K562 (cell line): Measurements from ENCODE around the gene OPCML. TPM values are rescaled to one million over a fixed set of nuclear protein-coding genes. Genes with fewer than 3 reads are reported as not detected.

ENCODE experiments used
- ATAC-seq: fragments of 200-7000 bp; cut with Tn5 transposase; 3 replicates; pipeline ENCODE4 v1.9.1; 2020; ENCODE audit warnings: moderate library complexity
- BruUV-seq: library from RNA; stranded (reverse); fragments of 400-500 nt; replicated peaks from 2 replicates; lab custom pipeline; 2021; lab: Mats Ljungman, UMichigan
- CTCF ChIA-PET: fragments of 300-600 bp; formaldehyde crosslinking; extraction: SDS; loops from one replicate; lab custom pipeline; 2021; ENCODE audit warnings: low intra/inter-chr PET ratio; lab: Yijun Ruan, JAX
- POLR2A ChIA-PET: fragments of 300-600, 350-650 bp; sonication (Branson Sonifier 250); formaldehyde crosslinking; extraction: SDS; loops from one replicate; lab custom pipeline; 2021; ENCODE audit warnings: antibody characterized with exemption, inconsistent platforms; lab: Yijun Ruan, JAX
- DNase-seq, 4 experiments: peaks; one replicate each; pipeline versions ENCODE4 v3.0.0 to v3.0.0-alpha.2; 2011 to 2018; ENCODE audit warnings: low spot score in 3 of 4, mixed read lengths in 3 of 4; ENCODE audit errors: extremely low read depth in 1 of 4
- FAIRE-seq: peaks from 2 replicates; lab custom pipeline; 2011; peaks lifted over from hg19 to GRCh38; lab: Jason Lieb, UNC
- H2AFZ ChIP-seq: 2 replicates; pipeline ENCODE4 v1.6.0; 2011; ENCODE audit warnings: low read depth, low read length, control low read depth, inconsistent platforms
- H3K27ac ChIP-seq: fragments of 200-600 bp; 3 replicates; pipeline ENCODE4 v1.8.0; 2011; ENCODE audit warnings: low read depth, mild to moderate bottlenecking, control low read depth, inconsistent platforms, low read length, moderate library complexity, mixed read lengths; ENCODE audit errors: extremely low read depth
- H3K27me3 ChIP-seq, 2 experiments: fragments of 300-600 bp in 1 of 2; 2 replicates in 1 of 2; 3 replicates in 1 of 2; pipeline versions ENCODE4 v1.6.0 to v1.8.0; 2011; ENCODE audit warnings: inconsistent platforms in 2 of 2, low read length in 2 of 2, mild to moderate bottlenecking in 1 of 2, mixed read lengths in 1 of 2, moderate library complexity in 1 of 2; ENCODE audit not compliant: control insufficient read depth in 2 of 2, insufficient read depth in 2 of 2
- H3K36me3 ChIP-seq: fragments of 300-600 bp; 3 replicates; pipeline ENCODE4 v1.8.0; 2011; ENCODE audit warnings: mild to moderate bottlenecking, low read length, inconsistent platforms; ENCODE audit not compliant: control insufficient read depth, insufficient read depth
- H3K4me1 ChIP-seq, 2 experiments: fragments of 200-600 bp in 1 of 2; replicated peaks in 1 of 2; 2 replicates in 1 of 2; 3 replicates in 1 of 2; pipeline versions ENCODE4 v1.5.1 to v1.8.0; 2011; ENCODE audit warnings: inconsistent platforms in 2 of 2, low read length in 2 of 2, mild to moderate bottlenecking in 1 of 2, mixed read lengths in 1 of 2, moderate library complexity in 1 of 2; ENCODE audit not compliant: control insufficient read depth in 2 of 2, insufficient read depth in 2 of 2
- H3K4me2 ChIP-seq: 2 replicates; pipeline ENCODE4 v1.6.1; 2011; ENCODE audit warnings: low read length, control low read depth, inconsistent platforms, mixed read lengths; ENCODE audit not compliant: insufficient read depth
- H3K4me3 ChIP-seq: fragments of 200-600 bp; sonication (generic), shearing (Covaris generic); 2 replicates; pipeline ENCODE4 v1.5.1; 2016; ENCODE audit warnings: control low read depth, inconsistent platforms
- H3K79me2 ChIP-seq: fragments of 200-600 bp; 3 replicates; pipeline ENCODE4 v1.8.0; 2011; ENCODE audit warnings: low read length, inconsistent platforms; ENCODE audit not compliant: control insufficient read depth, insufficient read depth
- H3K9ac ChIP-seq, 2 experiments: 2 replicates each; pipeline versions ENCODE4 v1.6.0 to v1.6.1; 2011; ENCODE audit warnings: low read depth in 2 of 2, low read length in 2 of 2, control low read depth in 1 of 2, inconsistent platforms in 1 of 2, mild to moderate bottlenecking in 1 of 2, mixed read lengths in 1 of 2; ENCODE audit not compliant: insufficient read depth in 1 of 2
- H3K9me1 ChIP-seq: one replicate; pipeline ENCODE4 v1.6.0; 2011; ENCODE audit warnings: inconsistent platforms, mild to moderate bottlenecking, low read length, moderate library complexity; ENCODE audit not compliant: control insufficient read depth, insufficient read depth
- H3K9me3 ChIP-seq: replicated peaks from 2 replicates; pipeline ENCODE4 v1.5.1; 2011; ENCODE audit warnings: low read depth, low read length, inconsistent platforms; ENCODE audit not compliant: control insufficient read depth, insufficient read depth
- H4K20me1 ChIP-seq: replicated peaks from 2 replicates; pipeline ENCODE4 v1.6.1; 2011; ENCODE audit warnings: low read length, inconsistent platforms, mixed read lengths; ENCODE audit not compliant: control insufficient read depth, insufficient read depth
- BRD4 ChIP-seq: fragments of 200-600 bp; sonication (generic); IDR thresholded peaks from 2 replicates; pipeline ENCODE4 v1.6.1; 2017; ENCODE audit warnings: inconsistent platforms
- CBX1 ChIP-seq: sonication (generic); IDR thresholded peaks from 2 replicates; pipeline ENCODE4 v1.6.1; 2016; ENCODE audit warnings: antibody characterized with exemption, low read depth, mild to moderate bottlenecking
- DACH1 ChIP-seq: fragments of 450-650 bp; IDR thresholded peaks from 2 replicates; pipeline ENCODE4 v1.6.1; 2018; ENCODE audit not compliant: partially characterized antibody
- HDAC6 ChIP-seq: IDR thresholded peaks from 2 replicates; pipeline ENCODE4 v1.6.1; 2012; ENCODE audit warnings: low read depth, mild to moderate bottlenecking, control low read depth, inconsistent platforms, low read length, moderate library complexity
- HLTF ChIP-seq: fragments of 450-650 bp; IDR thresholded peaks from 2 replicates; pipeline ENCODE4 v1.6.1; 2016
- MAFG ChIP-seq: fragments of 450-650 bp; conservative IDR thresholded peaks from 2 replicates; pipeline ENCODE4 v1.6.1; 2016; ENCODE audit warnings: missing genetic modification characterization, missing compliant biosample characterization
- POLR3A ChIP-seq: IDR thresholded peaks from 2 replicates; pipeline ENCODE4 v1.6.1; 2011; ENCODE audit warnings: borderline replicate concordance, mild to moderate bottlenecking, moderate library complexity; ENCODE audit not compliant: insufficient read length, insufficient read depth; ENCODE audit errors: extremely low read depth
- SMAD1 ChIP-seq: fragments of 150-350 bp; IDR thresholded peaks from 2 replicates; pipeline ENCODE4 v1.6.1; 2014; ENCODE audit warnings: low read length, low read depth; ENCODE audit not compliant: partially characterized antibody
- SMAD3 ChIP-seq: fragments of 450-650 bp; formaldehyde crosslinking; conservative IDR thresholded peaks from 2 replicates; pipeline ENCODE4 v1.4.0; 2020; ENCODE audit warnings: mild to moderate bottlenecking
- ZKSCAN1 ChIP-seq: fragments of 150-350 bp; IDR thresholded peaks from 2 replicates; pipeline ENCODE4 v1.6.1; 2016; ENCODE audit warnings: low read depth, low read length
- ZNF668 ChIP-seq: fragments of 250-450 bp; sonication (Bioruptor Pico); IDR thresholded peaks from 2 replicates; pipeline ENCODE4 v1.8.0; 2022; ENCODE audit warnings: mild to moderate bottlenecking, inconsistent platforms
- WGBS: fragments of 100-300 bp; shearing (Covaris generic); methylation state at CpG from one replicate; pipeline ENCODE4 v1.1.6; 2016; ENCODE audit warnings: low coverage, mixed read lengths; ENCODE audit not compliant: insufficient coverage; ENCODE audit errors: missing lambda C conversion rate; 5-methylcytosine and 5-hydroxymethylcytosine counted together
- in situ Hi-C: fragments of 300-500 bp; cut with MboI; formaldehyde crosslinking; loops from 4 replicates; pipeline ENCODE4 v1.15.0; 2018; ENCODE audit warnings: inconsistent platforms, mixed read lengths
- intact Hi-C: fragments of 100-400 bp; cut with micrococcal nuclease; formaldehyde crosslinking; loops from 2 replicates; pipeline ENCODE4 v1.14.2; 2022
- polyA plus RNA-seq, 8 experiments: library from polyadenylated mRNA; depleted of rRNA in 4 of 8; stranded (reverse) in 5 of 8; unstranded in 3 of 8; fragments of >200 nt; fragmentation: Nextera tagmentation in 2 of 8; fragmentation: Illumina TruSeq in 1 of 8; extraction: Ambion mirVana in 2 of 8; extraction: Trizol in 1 of 8; gene quantifications; 2 replicates each; pipeline versions ENCODE4 v1.2.1 to v1.2.3, GENCODE V29; 2011 to 2014; ENCODE audit warnings: inconsistent platforms in 1 of 8, missing spikeins in 1 of 8
- total RNA-seq, 7 experiments: library from RNA; depleted of rRNA in 6 of 7; stranded (reverse); fragments of >200 nt in 6 of 7; fragmentation: Illumina TruSeq in 2 of 7; extraction: Trizol in 2 of 7; gene quantifications; 2 replicates each; pipeline versions ENCODE4 v1.2.1 to v1.2.3, GENCODE V29; 2011 to 2021; ENCODE audit warnings: low replicate concordance in 1 of 7
- TF ChIP-seq, protein P1 (sequence below): fragments of 450-650 bp; IDR thresholded peaks from 2 replicates; pipeline ENCODE4 v1.7.1; 2018; ENCODE audit warnings: mild to moderate bottlenecking, low read depth; ENCODE audit not compliant: partially characterized antibody
- TF ChIP-seq, protein P2 (sequence below): sonication (generic); formaldehyde crosslinking; IDR thresholded peaks from 2 replicates; pipeline ENCODE4 v1.8.0; 2022; ENCODE audit warnings: mild to moderate bottlenecking, missing genetic modification reagents
- TF ChIP-seq, protein P3 (sequence below): fragments of 450-650 bp; IDR thresholded peaks from 2 replicates; pipeline ENCODE4 v1.6.1; 2016; ENCODE audit warnings: borderline replicate concordance

OPCML gene
- total and polyA plus RNA-seq, 9 of the 15 experiments (the other 6 are each of a cell fraction or from before 2014, with no cell fraction given), result not detected

DNA sequence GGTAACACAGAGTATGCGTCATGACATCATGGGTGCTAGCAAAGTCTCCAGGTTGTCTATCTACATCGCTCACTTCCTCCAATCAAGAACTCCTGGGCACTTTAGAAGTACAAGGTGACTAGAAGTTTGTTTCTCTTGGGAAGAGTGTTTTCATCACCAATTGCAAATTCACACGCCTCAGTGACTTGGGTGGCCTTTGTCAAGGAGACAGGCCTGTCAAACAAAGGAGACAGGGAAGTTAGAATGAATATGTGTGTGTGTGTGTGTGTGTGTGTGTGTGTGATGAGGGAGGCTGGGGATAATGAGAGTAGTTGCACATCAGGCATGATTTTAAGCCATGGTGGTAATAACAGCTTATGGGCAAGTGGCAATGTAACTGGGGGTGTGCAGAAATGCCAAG, 953.2 kb downstream of the OPCML start:
- DNase-seq (no peak), ATAC-seq (no peak), FAIRE-seq (no peak)
- H3K4me2 ChIP-seq, result no peak overlapping the region
- CTCF ChIA-PET, result no interaction called here
- intact Hi-C loops, result no loop called here
- no peak overlapping the region for H2AFZ ChIP-seq
- no peaks in the 10 kb centered on the region; the same call in 1 of the 2 replicates for H3K9me3 ChIP-seq
- H4K20me1 ChIP-seq, result no peaks in the 10 kb centered on the region
- no peak overlapping the region for H3K27ac ChIP-seq
- no peak overlapping the region for H3K4me3 ChIP-seq
- H3K9ac ChIP-seq, result no peak overlapping the region
- H3K79me2 ChIP-seq, result no peaks in the 10 kb centered on the region
- TF ChIP-seq ZNF668 (CRISPR knock-in tag) (no peak), ZKSCAN1 (no peak), SMAD3 (CRISPR knock-in tag) (no peak), POLR3A (no peak), SMAD1 (no peak), HLTF (no peak), DACH1 (no peak), BRD4 (no peak), HDAC6 (no peak), CBX1 (no peak), MAFG (tag) (no peak)
- TF ChIP-seq, protein P1, sequence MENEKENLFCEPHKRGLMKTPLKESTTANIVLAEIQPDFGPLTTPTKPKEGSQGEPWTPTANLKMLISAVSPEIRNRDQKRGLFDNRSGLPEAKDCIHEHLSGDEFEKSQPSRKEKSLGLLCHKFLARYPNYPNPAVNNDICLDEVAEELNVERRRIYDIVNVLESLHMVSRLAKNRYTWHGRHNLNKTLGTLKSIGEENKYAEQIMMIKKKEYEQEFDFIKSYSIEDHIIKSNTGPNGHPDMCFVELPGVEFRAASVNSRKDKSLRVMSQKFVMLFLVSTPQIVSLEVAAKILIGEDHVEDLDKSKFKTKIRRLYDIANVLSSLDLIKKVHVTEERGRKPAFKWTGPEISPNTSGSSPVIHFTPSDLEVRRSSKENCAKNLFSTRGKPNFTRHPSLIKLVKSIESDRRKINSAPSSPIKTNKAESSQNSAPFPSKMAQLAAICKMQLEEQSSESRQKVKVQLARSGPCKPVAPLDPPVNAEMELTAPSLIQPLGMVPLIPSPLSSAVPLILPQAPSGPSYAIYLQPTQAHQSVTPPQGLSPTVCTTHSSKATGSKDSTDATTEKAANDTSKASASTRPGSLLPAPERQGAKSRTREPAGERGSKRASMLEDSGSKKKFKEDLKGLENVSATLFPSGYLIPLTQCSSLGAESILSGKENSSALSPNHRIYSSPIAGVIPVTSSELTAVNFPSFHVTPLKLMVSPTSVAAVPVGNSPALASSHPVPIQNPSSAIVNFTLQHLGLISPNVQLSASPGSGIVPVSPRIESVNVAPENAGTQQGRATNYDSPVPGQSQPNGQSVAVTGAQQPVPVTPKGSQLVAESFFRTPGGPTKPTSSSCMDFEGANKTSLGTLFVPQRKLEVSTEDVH, result no peak
- TF ChIP-seq, protein P2, sequence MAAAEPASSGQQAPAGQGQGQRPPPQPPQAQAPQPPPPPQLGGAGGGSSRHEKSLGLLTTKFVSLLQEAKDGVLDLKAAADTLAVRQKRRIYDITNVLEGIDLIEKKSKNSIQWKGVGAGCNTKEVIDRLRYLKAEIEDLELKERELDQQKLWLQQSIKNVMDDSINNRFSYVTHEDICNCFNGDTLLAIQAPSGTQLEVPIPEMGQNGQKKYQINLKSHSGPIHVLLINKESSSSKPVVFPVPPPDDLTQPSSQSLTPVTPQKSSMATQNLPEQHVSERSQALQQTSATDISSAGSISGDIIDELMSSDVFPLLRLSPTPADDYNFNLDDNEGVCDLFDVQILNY, result no peak
- TF ChIP-seq, protein P3, sequence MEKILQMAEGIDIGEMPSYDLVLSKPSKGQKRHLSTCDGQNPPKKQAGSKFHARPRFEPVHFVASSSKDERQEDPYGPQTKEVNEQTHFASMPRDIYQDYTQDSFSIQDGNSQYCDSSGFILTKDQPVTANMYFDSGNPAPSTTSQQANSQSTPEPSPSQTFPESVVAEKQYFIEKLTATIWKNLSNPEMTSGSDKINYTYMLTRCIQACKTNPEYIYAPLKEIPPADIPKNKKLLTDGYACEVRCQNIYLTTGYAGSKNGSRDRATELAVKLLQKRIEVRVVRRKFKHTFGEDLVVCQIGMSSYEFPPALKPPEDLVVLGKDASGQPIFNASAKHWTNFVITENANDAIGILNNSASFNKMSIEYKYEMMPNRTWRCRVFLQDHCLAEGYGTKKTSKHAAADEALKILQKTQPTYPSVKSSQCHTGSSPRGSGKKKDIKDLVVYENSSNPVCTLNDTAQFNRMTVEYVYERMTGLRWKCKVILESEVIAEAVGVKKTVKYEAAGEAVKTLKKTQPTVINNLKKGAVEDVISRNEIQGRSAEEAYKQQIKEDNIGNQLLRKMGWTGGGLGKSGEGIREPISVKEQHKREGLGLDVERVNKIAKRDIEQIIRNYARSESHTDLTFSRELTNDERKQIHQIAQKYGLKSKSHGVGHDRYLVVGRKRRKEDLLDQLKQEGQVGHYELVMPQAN, result no peak
- no peaks in the 10 kb centered on the region for H3K27me3 ChIP-seq
- WGBS, result 0% methylated on average over 3 of the region's 3 CpGs
- in situ Hi-C loops, result no loop called here
- H3K36me3 ChIP-seq, result no peaks in the 10 kb centered on the region
- no TSS peak for BruUV-seq
- POLR2A ChIA-PET, result no interaction called here
- no peaks in the 10 kb centered on the region for H3K4me1 ChIP-seq
- no peaks in the 10 kb centered on the region for H3K9me1 ChIP-seq
